ENCODE measurements around the gene D2HGDH. TPM values are rescaled to one million over a fixed set of nuclear protein-coding genes. Genes with fewer than 3 reads are reported as not detected.
"Not testable (repeated sequence)": the region's sequence is repeated elsewhere in the genome, so short reads cannot be mapped to it uniquely, and the experiment has no call there.

The D2HGDH gene
- polyA plus RNA-seq, 1 experiment, result 16.1 TPM

GRCh38 chr2:241742320-241742939 lies 8.0 kb downstream of the D2HGDH start:
- no peak for DNase-seq (ENCODE audit: low read depth)
- Histone ChIP-seq H3K27me3 (ENCODE audit: control insufficient read depth, insufficient read depth, low read length) (no peaks in the 10 kb centered on the region), H3K4me3 (ENCODE audit: low read depth, low read length) (no peak overlapping the region), H3K36me3 (ENCODE audit: control insufficient read depth, insufficient read depth, low read length) (peaks cover 20% of the 10 kb centered on the region)
- ChIA-PET CTCF (no interaction called here), POLR2A (no interaction called here)
- no peak for TF ChIP-seq CTCF (IDR thresholded peaks at IDR 0.05; ENCODE audit: insufficient read depth, low read depth, low read length)

GRCh38 chr2:241743008-241743407 lies 8.6 kb downstream of the D2HGDH start:
- DNase-seq (ENCODE audit: low read depth); CTCF ChIA-PET; H3K27me3 ChIP-seq (ENCODE audit: control insufficient read depth, insufficient read depth, low read length); H3K4me3 ChIP-seq (ENCODE audit: low read depth, low read length); POLR2A ChIA-PET: not testable (repeated sequence)
- peaks cover 19% of the 10 kb centered on the region for H3K36me3 ChIP-seq (ENCODE audit: control insufficient read depth, insufficient read depth, low read length)

- no peak overlapping the region for H3K4me3 ChIP-seq (ENCODE audit: low read depth, low read length)
- CTCF ChIA-PET, result no interaction called here
- TF ChIP-seq CTCF (IDR thresholded peaks at IDR 0.05; ENCODE audit: insufficient read depth, low read depth, low read length), result no peak
- POLR2A ChIA-PET, result no interaction called here
- peaks cover 16% of the 10 kb centered on the region for H3K36me3 ChIP-seq (ENCODE audit: control insufficient read depth, insufficient read depth, low read length)
- no peak for DNase-seq (ENCODE audit: low read depth)
- no peaks in the 10 kb centered on the region for H3K27me3 ChIP-seq (ENCODE audit: control insufficient read depth, insufficient read depth, low read length)
These were observed 9.2 kb downstream of the D2HGDH start for GRCh38 chr2:241743620-241744019.

GRCh38 chr2:241744028-241744754 lies 9.8 kb downstream of the D2HGDH start:
- Histone ChIP-seq H3K27me3 (ENCODE audit: control insufficient read depth, insufficient read depth, low read length) (no peaks in the 10 kb centered on the region), H3K4me3 (ENCODE audit: low read depth, low read length) (no peak overlapping the region), H3K36me3 (ENCODE audit: control insufficient read depth, insufficient read depth, low read length) (peaks cover 18% of the 10 kb centered on the region)
- DNase-seq (ENCODE audit: low read depth), result no peak
- CTCF ChIA-PET, result no interaction called here
- POLR2A ChIA-PET, result no interaction called here
- no peak for TF ChIP-seq CTCF (IDR thresholded peaks at IDR 0.05; ENCODE audit: insufficient read depth, low read depth, low read length)

- ChIA-PET POLR2A (no interaction called here), CTCF (no interaction called here)
- TF ChIP-seq CTCF (IDR thresholded peaks at IDR 0.05; ENCODE audit: insufficient read depth, low read depth, low read length), result no peak
- no peak overlapping the region for H3K4me3 ChIP-seq (ENCODE audit: low read depth, low read length)
- peaks cover 14% of the 10 kb centered on the region for H3K36me3 ChIP-seq (ENCODE audit: control insufficient read depth, insufficient read depth, low read length)
- DNase-seq (ENCODE audit: low read depth), result no peak
- H3K27me3 ChIP-seq (ENCODE audit: control insufficient read depth, insufficient read depth, low read length), result no peaks in the 10 kb centered on the region
These were observed 10.8 kb downstream of the D2HGDH start for GRCh38 chr2:241745276-241745675.

- no peak overlapping the region for H3K4me3 ChIP-seq (ENCODE audit: low read depth, low read length)
- no peak for DNase-seq (ENCODE audit: low read depth)
- peaks cover 13% of the 10 kb centered on the region for H3K36me3 ChIP-seq (ENCODE audit: control insufficient read depth, insufficient read depth, low read length)
- ChIA-PET CTCF (no interaction called here), POLR2A (no interaction called here)
- no peaks in the 10 kb centered on the region for H3K27me3 ChIP-seq (ENCODE audit: control insufficient read depth, insufficient read depth, low read length)
- no peak for TF ChIP-seq CTCF (IDR thresholded peaks at IDR 0.05; ENCODE audit: insufficient read depth, low read depth, low read length)
These were observed 11.7 kb downstream of the D2HGDH start for GRCh38 chr2:241746084-241746483.

All from BJ (cell line).